Esophagus muscularis mucosa (tissue), 4 donors: ENCODE results near the gene ZNF460. TPM values are rescaled to one million over a fixed set of nuclear protein-coding genes. Genes with fewer than 3 reads are reported as not detected.

ENCODE experiments used
- DNase-seq: peaks from one replicate; pipeline ENCODE4 v3.0.0-alpha.2; 2017; ENCODE audit errors: extremely low spot score
- H3K27ac ChIP-seq, 4 donors: fragments of 200-600 bp; sonication (generic); replicated peaks in 1 of 4; 1 replicate in 3 of 4; 2 replicates in 1 of 4; pipeline ENCODE4 v1.5.1; 2016 to 2019; ENCODE audit warnings: mild to moderate bottlenecking in 1 of 4
- H3K27me3 ChIP-seq, 4 donors: fragments of 200-600 bp; sonication (generic); one replicate each; pipeline versions ENCODE4 v1.5.1 to v1.6.0; 2016 to 2019
- H3K36me3 ChIP-seq, 4 donors: fragments of 200-600 bp; sonication (generic); one replicate each; pipeline ENCODE4 v1.5.1; 2016 to 2019
- H3K4me1 ChIP-seq, 4 donors: fragments of 200-600 bp; sonication (generic); one replicate each; pipeline ENCODE4 v1.5.1; 2016 to 2019
- H3K4me3 ChIP-seq, 4 donors: fragments of 200-600 bp; sonication (generic); 1 replicate in 2 of 4; 2 replicates in 2 of 4; pipeline ENCODE4 v1.5.1; 2016 to 2019; ENCODE audit warnings: mild to moderate bottlenecking in 4 of 4, moderate library complexity in 1 of 4
- H3K9me3 ChIP-seq, 4 donors: fragments of 200-600 bp; sonication (generic); 1 replicate in 3 of 4; 2 replicates in 1 of 4; pipeline ENCODE4 v1.5.1; 2016 to 2019
- EP300 ChIP-seq: sonication (generic); formaldehyde crosslinking; IDR thresholded peaks from one replicate; pipeline ENCODE4 v1.6.1; 2017; ENCODE audit warnings: antibody characterized with exemption
- POLR2A ChIP-seq: fragments of 450-650 bp; IDR thresholded peaks from one replicate; pipeline ENCODE4 v1.6.1; 2017; ENCODE audit warnings: antibody characterized with exemption, moderate library complexity, mild to moderate bottlenecking, low read depth
- POLR2AphosphoS5 ChIP-seq, 2 donors: sonication (generic); formaldehyde crosslinking; IDR thresholded peaks; one replicate each; pipeline ENCODE4 v1.6.1; 2017; ENCODE audit warnings: antibody characterized with exemption in 2 of 2
- WGBS: methylation state at CpG from one replicate; pipeline ENCODE4 v1.1.5; 2018; 5-methylcytosine and 5-hydroxymethylcytosine counted together
- intact Hi-C: fragments of 100-400 bp; cut with DNase I; formaldehyde crosslinking; loops from one replicate; pipeline ENCODE4 v1.15.1; 2023
- total RNA-seq, 4 donors: library from RNA; depleted of rRNA; stranded (reverse); fragments of >200 nt; gene quantifications; one replicate each; pipeline versions ENCODE4 v1.1.0 to v1.2.1, GENCODE V29; 2016
- TF ChIP-seq, protein P1 (sequence below), 3 experiments: fragments of 200-600 bp in 2 of 3; fragments of 450-650 bp in 1 of 3; sonication (generic) in 2 of 3; IDR thresholded peaks; one replicate each; pipeline ENCODE4 v1.5.1; 2017 to 2019; ENCODE audit warnings: antibody characterized with exemption in 3 of 3, mild to moderate bottlenecking in 2 of 3, moderate library complexity in 1 of 3

Gene ZNF460
- total RNA-seq, 4 donors from 2014 or later: 46.1 to 75.0 (median 50.1) TPM

GRCh38 chr19:57338877-57339276 is 58.6 kb downstream of the ZNF460 start:
- Histone ChIP-seq H3K9me3 (no peaks in the 10 kb centered on the region), H3K27ac (no peak overlapping the region), H3K4me1 (peaks cover 5 to 14% (median 12%) of the 10 kb centered on the region in 4 donors), H3K4me3 (no peak overlapping the region), H3K36me3 (peaks cover 0 to 3% (median 0%) of the 10 kb centered on the region in 4 donors), H3K27me3 (no peaks in the 10 kb centered on the region)
- WGBS: 31% methylated on average over 3 of the region's 3 CpGs
- TF ChIP-seq EP300: no peak
- TF ChIP-seq POLR2A: no peak
- TF ChIP-seq POLR2AphosphoS5 (IDR thresholded peaks at IDR 0.05): no peak
- TF ChIP-seq, protein P1, sequence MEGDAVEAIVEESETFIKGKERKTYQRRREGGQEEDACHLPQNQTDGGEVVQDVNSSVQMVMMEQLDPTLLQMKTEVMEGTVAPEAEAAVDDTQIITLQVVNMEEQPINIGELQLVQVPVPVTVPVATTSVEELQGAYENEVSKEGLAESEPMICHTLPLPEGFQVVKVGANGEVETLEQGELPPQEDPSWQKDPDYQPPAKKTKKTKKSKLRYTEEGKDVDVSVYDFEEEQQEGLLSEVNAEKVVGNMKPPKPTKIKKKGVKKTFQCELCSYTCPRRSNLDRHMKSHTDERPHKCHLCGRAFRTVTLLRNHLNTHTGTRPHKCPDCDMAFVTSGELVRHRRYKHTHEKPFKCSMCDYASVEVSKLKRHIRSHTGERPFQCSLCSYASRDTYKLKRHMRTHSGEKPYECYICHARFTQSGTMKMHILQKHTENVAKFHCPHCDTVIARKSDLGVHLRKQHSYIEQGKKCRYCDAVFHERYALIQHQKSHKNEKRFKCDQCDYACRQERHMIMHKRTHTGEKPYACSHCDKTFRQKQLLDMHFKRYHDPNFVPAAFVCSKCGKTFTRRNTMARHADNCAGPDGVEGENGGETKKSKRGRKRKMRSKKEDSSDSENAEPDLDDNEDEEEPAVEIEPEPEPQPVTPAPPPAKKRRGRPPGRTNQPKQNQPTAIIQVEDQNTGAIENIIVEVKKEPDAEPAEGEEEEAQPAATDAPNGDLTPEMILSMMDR (IDR thresholded peaks at IDR 0.05): no peak
- no peak for DNase-seq
- intact Hi-C loops: no loop called here

GRCh38 chr19:57342582-57342981 is 62.3 kb downstream of the ZNF460 start:
- WGBS: 77% methylated on average over 6 of the region's 6 CpGs

More at GRCh38 chr19:57342582-57342981, 62.3 kb downstream of the ZNF460 start:
- no peak overlapping the region for H3K4me3 ChIP-seq
- H3K27me3 ChIP-seq: no peaks in the 10 kb centered on the region
- H3K27ac ChIP-seq: no peak overlapping the region
- intact Hi-C loops: no loop called here
- TF ChIP-seq, protein P1 (IDR thresholded peaks at IDR 0.05): no peak
- no peak for TF ChIP-seq EP300
- no peak for TF ChIP-seq POLR2A
- TF ChIP-seq POLR2AphosphoS5 (IDR thresholded peaks at IDR 0.05): no peak
- DNase-seq: no peak
- H3K4me1 ChIP-seq: peaks cover 5 to 14% (median 12%) of the 10 kb centered on the region in 4 donors
- no peaks in the 10 kb centered on the region for H3K9me3 ChIP-seq
- no peaks in the 10 kb centered on the region for H3K36me3 ChIP-seq

Other genes with a start within 250 kb of the ZNF460 start
- not detected for gene USP29, start 160.5 kb upstream of the ZNF460 start, total RNA-seq
- not detected for gene ZIM3, start 135.3 kb upstream of the ZNF460 start, total RNA-seq
- not detected for gene DUXA, start 113.0 kb upstream of the ZNF460 start, total RNA-seq
- gene ZNF264, start 89.0 kb upstream of the ZNF460 start, total RNA-seq: 10 to 100 TPM; 24.1 to 66.7 (median 42.5) TPM
- 1 to 10 TPM in 1 of 4 donors, under 1 TPM in 3; 0.33 to 1.2 (median 0.85) TPM for gene AURKC, start 49.5 kb upstream of the ZNF460 start, total RNA-seq
- gene ZNF805, start 39.9 kb upstream of the ZNF460 start, total RNA-seq: 10 to 100 TPM; 13.3 to 19.7 (median 17.3) TPM
- gene ZNF543, start 40.0 kb downstream of the ZNF460 start, total RNA-seq: 1 to 10 TPM; 6.6 to 9.1 (median 8.3) TPM
- gene ZNF304, start 70.8 kb downstream of the ZNF460 start, total RNA-seq: 10 to 100 TPM in 1 of 4 donors, 1 to 10 TPM in 3; 7.1 to 12.4 (median 8.5) TPM
- 10 to 100 TPM; 12.9 to 29.5 (median 20.2) TPM for gene TRAPPC2B, start 83.1 kb downstream of the ZNF460 start, total RNA-seq
- 1 to 10 TPM; 1.4 to 3.3 (median 2.8) TPM for gene ZNF547, start 83.1 kb downstream of the ZNF460 start, total RNA-seq
- 10 to 100 TPM; 20.2 to 26.3 (median 23.6) TPM for gene ZNF548, start 109.4 kb downstream of the ZNF460 start, total RNA-seq
- gene ZNF17, start 130.7 kb downstream of the ZNF460 start, total RNA-seq: 1 to 10 TPM; 6.1 to 9.6 (median 8.8) TPM
- 1 to 10 TPM; 2.5 to 6.4 (median 4.6) TPM for gene ZNF749, start 154.8 kb downstream of the ZNF460 start, total RNA-seq
- gene VN1R1, start 176.7 kb downstream of the ZNF460 start, total RNA-seq: 1 to 10 TPM in 3 of 4 donors, under 1 TPM in 1; 0.65 to 1.8 (median 1.3) TPM
- 10 to 100 TPM in 1 of 4 donors, 1 to 10 TPM in 3; 7.1 to 11.5 (median 9.0) TPM for gene ZNF772, start 197.1 kb downstream of the ZNF460 start, total RNA-seq
- gene ZNF419, start 207.3 kb downstream of the ZNF460 start, total RNA-seq: 10 to 100 TPM in 2 of 4 donors, 1 to 10 TPM in 2; 9.3 to 17.8 (median 12.4) TPM
- gene ZNF773, start 219.5 kb downstream of the ZNF460 start, total RNA-seq: 10 to 100 TPM in 3 of 4 donors, 1 to 10 TPM in 1; 7.1 to 18.9 (median 16.6) TPM
- 1 to 10 TPM; 3.7 to 6.7 (median 6.4) TPM for gene ZNF549, start 246.9 kb downstream of the ZNF460 start, total RNA-seq